Mesothelial cell of epicardium (in vitro differentiated cells): ENCODE measurements around the gene ABR. TPM values are rescaled to one million over a fixed set of nuclear protein-coding genes. Genes with fewer than 3 reads are reported as not detected.

Experiments
- DNase-seq, 2 experiments: peaks; one replicate each; pipeline ENCODE4 v3.0.0; 2021; ENCODE audit warnings: low spot score in 2 of 2; ENCODE audit not compliant: unreplicated experiment in 2 of 2
- H3K27ac Mint-ChIP-seq: 2 replicates; pipeline ENCODE4 v1.8.0; 2021; ENCODE audit warnings: mixed read lengths
- H3K27me3 Mint-ChIP-seq: 2 replicates; pipeline ENCODE4 v1.8.0; 2021; ENCODE audit warnings: low read depth, mixed read lengths
- H3K36me3 Mint-ChIP-seq: 2 replicates; pipeline ENCODE4 v1.8.0; 2021; ENCODE audit warnings: mixed read lengths
- H3K4me1 Mint-ChIP-seq: 2 replicates; pipeline ENCODE4 v1.8.0; 2021; ENCODE audit warnings: mixed read lengths
- H3K4me3 Mint-ChIP-seq: 2 replicates; pipeline ENCODE4 v1.8.0; 2021; ENCODE audit warnings: mild to moderate bottlenecking, moderate library complexity, mixed read lengths
- H3K9me3 Mint-ChIP-seq: 2 replicates; pipeline ENCODE4 v1.8.0; 2021; ENCODE audit warnings: mixed read lengths
- total RNA-seq: library from RNA; stranded (reverse); gene quantifications from 3 replicates; pipeline ENCODE4 v1.2.1, GENCODE V29; 2021
- TF ChIP-seq, protein P1 (sequence below): fragments of 200-600 bp; sonication (generic); IDR thresholded peaks from one replicate; pipeline ENCODE4 v1.5.0; 2021; ENCODE audit warnings: antibody characterized with exemption; ENCODE audit not compliant: unreplicated experiment

ABR gene
- total RNA-seq, 1 donor from 2014 or later: 70.1 TPM

- DNase-seq: no peak
- peaks cover 4% of the 10 kb centered on the region for H3K27me3 Mint-ChIP-seq
- peaks cover 8% of the 10 kb centered on the region for H3K36me3 Mint-ChIP-seq
- H3K4me1 Mint-ChIP-seq: peaks cover 23% of the 10 kb centered on the region
- TF ChIP-seq, protein P1, sequence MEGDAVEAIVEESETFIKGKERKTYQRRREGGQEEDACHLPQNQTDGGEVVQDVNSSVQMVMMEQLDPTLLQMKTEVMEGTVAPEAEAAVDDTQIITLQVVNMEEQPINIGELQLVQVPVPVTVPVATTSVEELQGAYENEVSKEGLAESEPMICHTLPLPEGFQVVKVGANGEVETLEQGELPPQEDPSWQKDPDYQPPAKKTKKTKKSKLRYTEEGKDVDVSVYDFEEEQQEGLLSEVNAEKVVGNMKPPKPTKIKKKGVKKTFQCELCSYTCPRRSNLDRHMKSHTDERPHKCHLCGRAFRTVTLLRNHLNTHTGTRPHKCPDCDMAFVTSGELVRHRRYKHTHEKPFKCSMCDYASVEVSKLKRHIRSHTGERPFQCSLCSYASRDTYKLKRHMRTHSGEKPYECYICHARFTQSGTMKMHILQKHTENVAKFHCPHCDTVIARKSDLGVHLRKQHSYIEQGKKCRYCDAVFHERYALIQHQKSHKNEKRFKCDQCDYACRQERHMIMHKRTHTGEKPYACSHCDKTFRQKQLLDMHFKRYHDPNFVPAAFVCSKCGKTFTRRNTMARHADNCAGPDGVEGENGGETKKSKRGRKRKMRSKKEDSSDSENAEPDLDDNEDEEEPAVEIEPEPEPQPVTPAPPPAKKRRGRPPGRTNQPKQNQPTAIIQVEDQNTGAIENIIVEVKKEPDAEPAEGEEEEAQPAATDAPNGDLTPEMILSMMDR: no peak
- no peak overlapping the region for H3K27ac Mint-ChIP-seq
- H3K9me3 Mint-ChIP-seq: no peaks in the 10 kb centered on the region
- no peak overlapping the region for H3K4me3 Mint-ChIP-seq
These were observed 5.4 kb downstream of the ABR start for GRCh38 chr17:1174263-1174880.

GRCh38 chr17:1173432-1174262, 6.1 kb downstream of the ABR start:
- Mint-ChIP-seq H3K4me1 (peaks cover 23% of the 10 kb centered on the region), H3K9me3 (no peaks in the 10 kb centered on the region), H3K27ac (no peak overlapping the region), H3K27me3 (peaks cover 4% of the 10 kb centered on the region), H3K4me3 (no peak overlapping the region), H3K36me3 (peaks cover 8% of the 10 kb centered on the region)
- no peak for DNase-seq
- TF ChIP-seq, protein P1: no peak

DNA sequence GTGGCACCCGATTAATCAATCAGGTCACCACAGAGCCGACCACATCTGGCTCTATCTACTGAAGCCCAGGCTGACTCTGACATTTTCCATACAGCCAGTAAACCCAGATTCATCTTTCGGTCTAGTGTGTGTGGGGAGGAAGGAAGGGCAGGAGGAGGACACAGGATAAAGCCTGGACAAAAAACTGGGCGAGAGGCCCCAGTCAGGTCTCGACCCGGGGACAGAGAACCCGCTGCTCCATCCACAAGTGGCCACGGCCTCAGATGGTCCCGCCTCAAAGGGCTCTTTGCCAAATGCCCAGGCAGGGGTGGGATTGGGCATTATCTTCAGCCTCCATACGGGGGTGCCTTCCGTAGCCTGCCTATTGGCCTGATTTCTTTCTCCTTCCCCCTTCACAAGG, 7.8 kb downstream of the ABR start:
- Mint-ChIP-seq H3K27me3 (no peaks in the 10 kb centered on the region), H3K4me3 (no peak overlapping the region), H3K27ac (no peak overlapping the region), H3K4me1 (peaks cover 11% of the 10 kb centered on the region), H3K36me3 (peaks cover 8% of the 10 kb centered on the region), H3K9me3 (no peaks in the 10 kb centered on the region)
- no peak for DNase-seq
- TF ChIP-seq, protein P1: no peak

DNA sequence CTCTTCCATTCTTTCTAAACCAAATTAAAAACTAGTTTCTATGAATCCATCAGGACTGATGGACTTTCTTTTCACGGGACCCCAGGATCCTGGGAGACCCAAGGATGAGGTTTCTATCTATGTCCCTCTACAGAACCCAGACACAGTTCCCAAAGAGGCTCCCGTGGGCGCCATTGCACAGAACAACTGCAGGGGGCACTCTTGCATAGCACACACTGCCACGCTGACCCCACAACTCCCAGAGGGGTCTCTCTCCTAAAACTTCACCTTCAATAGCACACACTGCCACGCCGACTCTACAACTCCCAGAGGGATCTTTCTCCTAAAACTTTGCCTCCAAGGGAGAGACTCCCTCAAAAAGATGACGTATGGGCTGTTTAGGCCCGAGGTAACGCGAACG, 9.0 kb downstream of the ABR start:
- no peak overlapping the region for H3K27ac Mint-ChIP-seq
- peaks cover 8% of the 10 kb centered on the region for H3K36me3 Mint-ChIP-seq
- DNase-seq: no peak
- H3K4me3 Mint-ChIP-seq: no peak overlapping the region
- TF ChIP-seq, protein P1: no peak
- H3K4me1 Mint-ChIP-seq: peaks cover 6% of the 10 kb centered on the region
- H3K27me3 Mint-ChIP-seq: no peaks in the 10 kb centered on the region
- no peaks in the 10 kb centered on the region for H3K9me3 Mint-ChIP-seq

DNA sequence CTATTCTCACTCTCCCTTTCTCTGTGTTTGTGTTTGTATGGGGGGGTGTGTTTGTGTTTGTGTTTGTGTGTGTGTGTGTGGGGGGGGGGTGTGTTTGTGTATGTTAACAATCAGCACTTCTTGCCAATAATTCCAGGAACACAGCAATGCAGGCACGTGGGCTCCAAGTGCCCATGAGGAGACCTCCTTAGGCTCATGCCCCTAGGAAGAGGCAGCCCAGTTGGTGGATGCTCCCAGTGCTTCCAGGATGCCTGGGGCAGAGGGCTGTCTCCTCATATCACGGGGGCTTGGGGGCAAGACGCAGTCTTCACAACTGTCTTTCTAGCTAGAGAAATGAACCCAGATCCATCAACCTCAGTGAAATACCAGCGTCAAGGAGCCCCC, 9.9 kb downstream of the ABR start:
- peaks cover 6% of the 10 kb centered on the region for H3K4me1 Mint-ChIP-seq
- no peaks in the 10 kb centered on the region for H3K27me3 Mint-ChIP-seq
- H3K36me3 Mint-ChIP-seq: peaks cover 4% of the 10 kb centered on the region
- H3K9me3 Mint-ChIP-seq: no peaks in the 10 kb centered on the region
- TF ChIP-seq, protein P1: no peak
- no peak overlapping the region for H3K27ac Mint-ChIP-seq
- H3K4me3 Mint-ChIP-seq: no peak overlapping the region
- no peak for DNase-seq
